H9 (cell line): ENCODE measurements around the gene LHFPL5. TPM values are rescaled to one million over a fixed set of nuclear protein-coding genes. Genes with fewer than 3 reads are reported as not detected.
A peak's percentile ranks its signal among the peaks of the same experiment; 100 is the strongest.

Experiments used
- DNase-seq: peaks from one replicate; pipeline ENCODE4 v3.0.0-alpha.2; 2017
- H2AFZ ChIP-seq: one replicate; pipeline ENCODE4 v1.6.1; 2013; ENCODE audit warnings: mild to moderate bottlenecking, low read length, control low read depth, moderate library complexity
- H2AK5ac ChIP-seq: 2 replicates; pipeline ENCODE4 v1.6.1; 2013; ENCODE audit warnings: low read length, control low read depth, mixed read lengths; ENCODE audit not compliant: insufficient read length
- H2BK120ac ChIP-seq: one replicate; pipeline ENCODE4 v1.6.1; 2013; ENCODE audit warnings: low read depth, mild to moderate bottlenecking, low read length, control low read depth, inconsistent platforms; ENCODE audit not compliant: poor library complexity, severe bottlenecking
- H2BK12ac ChIP-seq: 2 replicates; pipeline ENCODE4 v1.6.1; 2013; ENCODE audit warnings: low read length, control low read depth, mixed read lengths, low read depth; ENCODE audit not compliant: insufficient read length
- H2BK15ac ChIP-seq: 2 replicates; pipeline ENCODE4 v1.6.1; 2013; ENCODE audit warnings: low read depth, low read length, control low read depth
- H2BK20ac ChIP-seq: one replicate; pipeline ENCODE4 v1.6.1; 2013; ENCODE audit warnings: low read depth, mild to moderate bottlenecking, low read length, control low read depth, inconsistent platforms; ENCODE audit not compliant: poor library complexity, severe bottlenecking
- H2BK5ac ChIP-seq: 2 replicates; pipeline ENCODE4 v1.6.1; 2013; ENCODE audit warnings: low read length, control low read depth, mixed read lengths; ENCODE audit not compliant: insufficient read length
- H3K14ac ChIP-seq: 2 replicates; pipeline ENCODE4 v1.6.1; 2013; ENCODE audit warnings: low read length, control low read depth; ENCODE audit not compliant: insufficient read depth
- H3K18ac ChIP-seq: 2 replicates; pipeline ENCODE4 v1.6.1; 2013; ENCODE audit warnings: low read depth, mild to moderate bottlenecking, mixed read lengths, low read length, control low read depth; ENCODE audit not compliant: insufficient read length
- H3K23ac ChIP-seq: 2 replicates; pipeline ENCODE4 v1.6.1; 2013; ENCODE audit warnings: low read length, control low read depth, mixed read lengths, low read depth; ENCODE audit not compliant: insufficient read length
- H3K23me2 ChIP-seq: 2 replicates; pipeline ENCODE4 v1.6.1; 2013; ENCODE audit warnings: low read depth, mild to moderate bottlenecking, mixed read lengths, low read length, control low read depth; ENCODE audit not compliant: insufficient read length, poor library complexity, severe bottlenecking
- H3K27ac ChIP-seq: 2 replicates; pipeline ENCODE4 v1.5.1; 2013; ENCODE audit warnings: low read length, control low read depth, mixed read lengths, low read depth; ENCODE audit not compliant: insufficient read length
- H3K27me3 ChIP-seq: 2 replicates; pipeline ENCODE4 v1.6.1; 2013; ENCODE audit warnings: low read length, control low read depth, inconsistent platforms; ENCODE audit not compliant: insufficient read depth
- H3K4ac ChIP-seq: 2 replicates; pipeline ENCODE4 v1.6.1; 2013; ENCODE audit warnings: low read depth, mild to moderate bottlenecking, control low read depth, inconsistent platforms, low read length, moderate library complexity
- H3K4me1 ChIP-seq: 2 replicates; pipeline ENCODE4 v1.6.1; 2013; ENCODE audit warnings: low read length, control low read depth, inconsistent platforms; ENCODE audit not compliant: insufficient read depth
- H3K4me2 ChIP-seq: 2 replicates; pipeline ENCODE4 v1.6.1; 2013; ENCODE audit warnings: low read length, control low read depth, mixed read lengths; ENCODE audit not compliant: insufficient read length, insufficient read depth
- H3K56ac ChIP-seq: 2 replicates; pipeline ENCODE4 v1.6.1; 2013; ENCODE audit warnings: low read depth, mild to moderate bottlenecking, mixed read lengths, low read length, control low read depth; ENCODE audit not compliant: insufficient read length
- H3K79me1 ChIP-seq: 2 replicates; pipeline ENCODE4 v1.6.1; 2013; ENCODE audit warnings: low read depth, mild to moderate bottlenecking, moderate library complexity, low read length, control low read depth, inconsistent platforms; ENCODE audit not compliant: insufficient read depth, poor library complexity, severe bottlenecking
- H3K79me2 ChIP-seq: 2 replicates; pipeline ENCODE4 v1.6.1; 2013; ENCODE audit warnings: low read length, control low read depth, inconsistent platforms; ENCODE audit not compliant: insufficient read depth
- H3K9ac ChIP-seq: 2 replicates; pipeline ENCODE4 v1.6.1; 2013; ENCODE audit warnings: low read length, control low read depth, mixed read lengths; ENCODE audit not compliant: insufficient read length; ENCODE audit errors: extremely low read depth
- H3K9me3 ChIP-seq: one replicate; pipeline ENCODE4 v1.6.1; 2013; ENCODE audit warnings: low read depth, low read length, inconsistent platforms; ENCODE audit not compliant: control insufficient read depth
- H3T11ph ChIP-seq: one replicate; pipeline ENCODE4 v1.6.1; 2013; ENCODE audit warnings: mild to moderate bottlenecking, low read length, control low read depth, inconsistent platforms
- H4K20me1 ChIP-seq: one replicate; pipeline ENCODE4 v1.6.1; 2013; ENCODE audit not compliant: control insufficient read depth, insufficient read length, insufficient read depth
- H4K5ac ChIP-seq: 2 replicates; pipeline ENCODE4 v1.6.1; 2013; ENCODE audit warnings: low read depth, mild to moderate bottlenecking, mixed read lengths, low read length, control low read depth; ENCODE audit not compliant: insufficient read length
- H4K8ac ChIP-seq: replicated peaks from 2 replicates; pipeline ENCODE4 v1.6.1; 2013; ENCODE audit warnings: low read length, control low read depth, mixed read lengths, low read depth; ENCODE audit not compliant: insufficient read length
- H4K91ac ChIP-seq: 2 replicates; pipeline ENCODE4 v1.6.1; 2013; ENCODE audit warnings: low read depth, mild to moderate bottlenecking, moderate library complexity, mixed read lengths, low read length, control low read depth; ENCODE audit not compliant: insufficient read length
- H3K27ac Mint-ChIP-seq, 3 experiments: 2 replicates in 2 of 3; 3 replicates in 1 of 3; pipeline ENCODE4 v1.8.0; 2020 to 2021; ENCODE audit warnings: mixed read lengths in 3 of 3, mild to moderate bottlenecking in 1 of 3, moderate library complexity in 1 of 3
- H3K27me3 Mint-ChIP-seq: 2 replicates; pipeline ENCODE4 v1.8.0; 2021; ENCODE audit warnings: low read depth, mild to moderate bottlenecking, moderate library complexity, mixed read lengths
- H3K36me3 Mint-ChIP-seq, 3 experiments: 2 replicates in 2 of 3; 3 replicates in 1 of 3; pipeline ENCODE4 v1.8.0; 2020 to 2021; ENCODE audit warnings: low read depth in 3 of 3, mixed read lengths in 3 of 3; ENCODE audit not compliant: insufficient read depth in 1 of 3
- H3K4me1 Mint-ChIP-seq, 2 experiments: 2 replicates each; pipeline ENCODE4 v1.8.0; 2020; ENCODE audit warnings: mixed read lengths in 2 of 2
- H3K4me3 Mint-ChIP-seq, 2 experiments: 2 replicates in 1 of 2; 3 replicates in 1 of 2; pipeline ENCODE4 v1.8.0; 2020 to 2021; ENCODE audit warnings: mild to moderate bottlenecking in 2 of 2, mixed read lengths in 2 of 2, moderate library complexity in 1 of 2
- H3K9me3 Mint-ChIP-seq, 2 experiments: 2 replicates in 1 of 2; 3 replicates in 1 of 2; pipeline ENCODE4 v1.8.0; 2020; ENCODE audit warnings: mild to moderate bottlenecking in 2 of 2, mixed read lengths in 2 of 2, moderate library complexity in 1 of 2
- WGBS: extraction: QIAGEN DNeasy Blood & Tissue Kit; methylation state at CpG from one replicate; pipeline ENCODE4 v1.1.7; 2013; ENCODE audit warnings: missing lambda C conversion rate, low lambda C conversion rate, mixed read lengths; ENCODE audit not compliant: insufficient read length; ENCODE audit errors: extremely low coverage; 5-methylcytosine and 5-hydroxymethylcytosine counted together
- total RNA-seq: library from RNA; stranded (reverse); gene quantifications from 2 replicates; pipeline ENCODE4 v1.2.1, GENCODE V29; 2021
- TF ChIP-seq, protein P1 (sequence below): fragments of 200-600 bp; sonication (generic); conservative IDR thresholded peaks from 3 replicates; pipeline ENCODE4 v1.8.0; 2021; ENCODE audit warnings: antibody characterized with exemption, mild to moderate bottlenecking

The LHFPL5 gene
- total RNA-seq, 1 experiment from 2014 or later, result not detected

DNA sequence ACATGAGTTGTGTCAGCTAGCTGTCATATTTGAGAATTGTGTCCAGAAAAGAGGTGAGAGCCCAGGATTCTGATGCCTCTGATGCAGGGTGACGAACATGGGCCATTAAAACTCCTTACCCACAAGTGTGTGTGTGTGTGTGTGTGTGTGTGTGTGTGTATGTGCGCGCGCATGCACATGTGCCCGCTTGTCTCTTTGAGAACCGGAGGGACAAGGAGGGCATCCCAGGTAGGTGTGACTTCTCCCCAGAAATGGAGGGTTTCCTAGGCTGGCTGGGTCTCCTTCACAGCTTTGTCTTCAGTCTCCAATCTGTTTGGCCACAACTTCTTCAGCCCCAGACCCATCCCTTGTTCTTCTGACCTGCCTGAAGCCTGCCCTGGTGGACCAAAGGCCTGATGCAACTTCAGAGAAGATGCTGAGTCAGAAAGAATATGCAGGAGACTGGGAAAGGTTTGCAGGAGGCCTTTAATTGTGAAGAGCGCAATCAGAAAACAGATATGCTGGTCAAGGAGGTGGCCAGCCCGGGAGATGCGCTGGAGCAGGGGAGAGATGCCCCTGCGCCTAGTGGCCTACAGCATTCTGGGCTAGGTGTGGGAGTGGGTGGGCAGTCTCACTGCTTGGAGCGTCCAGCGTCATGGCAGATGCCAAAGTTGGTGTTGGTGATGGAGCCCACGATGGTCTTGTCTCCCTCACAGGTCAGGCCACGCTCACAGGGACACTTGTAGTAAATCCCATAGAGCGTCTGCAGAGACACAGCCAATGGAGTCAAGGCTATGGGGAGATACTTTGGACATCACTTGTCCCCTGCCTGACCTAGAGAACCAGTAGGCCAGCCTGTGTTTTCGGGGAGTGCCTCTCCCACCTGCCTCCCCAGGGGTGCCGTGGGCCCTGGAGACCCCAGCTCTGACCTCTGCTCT lies 10.4 kb upstream of the LHFPL5 start:
- H3K27ac ChIP-seq, result no peak overlapping the region

More for the DNA sequence above, 10.4 kb upstream of the LHFPL5 start:
- H4K20me1 ChIP-seq, result no peaks in the 10 kb centered on the region
- H2BK5ac ChIP-seq, result no peak overlapping the region
- no peak overlapping the region for H3K9ac ChIP-seq
- no peak overlapping the region for H2AFZ ChIP-seq
- H3K79me1 ChIP-seq, result no peaks in the 10 kb centered on the region
- Mint-ChIP-seq H3K27ac (0 out of 7 replicates have a peak overlapping the region, but pooled peaks of 1 of the 3 experiments have one; percentile 12), H3K4me1 (peaks cover 12 to 17% of the 10 kb centered on the region in 2 experiments), H3K36me3 (peaks cover 0 to 2% (median 0%) of the 10 kb centered on the region in 3 experiments; a peak in 1 of 7 replicates), H3K4me3 (no peak overlapping the region), H3K27me3 (peaks cover under 1% of the 10 kb centered on the region; the same call in 1 of the 2 replicates), H3K9me3 (no peaks in the 10 kb centered on the region)
- no peak for DNase-seq
- no peaks in the 10 kb centered on the region for H3K27me3 ChIP-seq
- no peak overlapping the region for H4K91ac ChIP-seq
- H3K56ac ChIP-seq, result no peak overlapping the region
- no peaks in the 10 kb centered on the region for H3K79me2 ChIP-seq
- WGBS, result no CpG with 5 or more reads among the region's 17 CpGs
- H3K9me3 ChIP-seq, result no peaks in the 10 kb centered on the region
- H3K23ac ChIP-seq, result no peak overlapping the region
- H3T11ph ChIP-seq, result no peak overlapping the region
- H4K5ac ChIP-seq, result no peak overlapping the region
- H3K4me1 ChIP-seq, result peaks cover 5% of the 10 kb centered on the region; the same call in 1 of the 2 replicates
- H3K14ac ChIP-seq, result no peak overlapping the region
- no peak overlapping the region for H2AK5ac ChIP-seq
- TF ChIP-seq, protein P1, sequence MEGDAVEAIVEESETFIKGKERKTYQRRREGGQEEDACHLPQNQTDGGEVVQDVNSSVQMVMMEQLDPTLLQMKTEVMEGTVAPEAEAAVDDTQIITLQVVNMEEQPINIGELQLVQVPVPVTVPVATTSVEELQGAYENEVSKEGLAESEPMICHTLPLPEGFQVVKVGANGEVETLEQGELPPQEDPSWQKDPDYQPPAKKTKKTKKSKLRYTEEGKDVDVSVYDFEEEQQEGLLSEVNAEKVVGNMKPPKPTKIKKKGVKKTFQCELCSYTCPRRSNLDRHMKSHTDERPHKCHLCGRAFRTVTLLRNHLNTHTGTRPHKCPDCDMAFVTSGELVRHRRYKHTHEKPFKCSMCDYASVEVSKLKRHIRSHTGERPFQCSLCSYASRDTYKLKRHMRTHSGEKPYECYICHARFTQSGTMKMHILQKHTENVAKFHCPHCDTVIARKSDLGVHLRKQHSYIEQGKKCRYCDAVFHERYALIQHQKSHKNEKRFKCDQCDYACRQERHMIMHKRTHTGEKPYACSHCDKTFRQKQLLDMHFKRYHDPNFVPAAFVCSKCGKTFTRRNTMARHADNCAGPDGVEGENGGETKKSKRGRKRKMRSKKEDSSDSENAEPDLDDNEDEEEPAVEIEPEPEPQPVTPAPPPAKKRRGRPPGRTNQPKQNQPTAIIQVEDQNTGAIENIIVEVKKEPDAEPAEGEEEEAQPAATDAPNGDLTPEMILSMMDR, result no peak
- H3K23me2 ChIP-seq, result no peaks in the 10 kb centered on the region
- H3K18ac ChIP-seq, result no peak overlapping the region
- no peak overlapping the region for H2BK120ac ChIP-seq
- H2BK15ac ChIP-seq, result no peak overlapping the region
- H4K8ac ChIP-seq, result no peak overlapping the region
- H2BK20ac ChIP-seq, result no peak overlapping the region
- no peak overlapping the region for H3K4ac ChIP-seq
- H3K4me2 ChIP-seq, result no peak overlapping the region
- no peak overlapping the region for H2BK12ac ChIP-seq
